H1 (cell line): ENCODE results near the gene GPT2. TPM values are rescaled to one million over a fixed set of nuclear protein-coding genes. Genes with fewer than 3 reads are reported as not detected.

Source experiments
- CTCF ChIA-PET: fragments of 300-600 bp; sonication (Branson Sonifier 250); formaldehyde crosslinking; loops from one replicate; lab custom pipeline; 2021; ENCODE audit not compliant: partially characterized antibody; lab: Charles Lee
- POLR2A ChIA-PET: fragments of 300-600 bp; sonication (Branson Sonifier 250); formaldehyde crosslinking; loops from one replicate; lab custom pipeline; 2021; ENCODE audit warnings: inconsistent platforms; ENCODE audit not compliant: partially characterized antibody; lab: Charles Lee
- DNase-seq, 2 experiments: peaks; one replicate each; pipeline versions ENCODE4 v3.0.0 to v3.0.0-alpha.2; 2010 to 2022; ENCODE audit warnings: low spot score in 2 of 2, low read depth in 1 of 2, mixed read lengths in 1 of 2
- FAIRE-seq: peaks from 2 replicates; lab custom pipeline; 2011; peaks lifted over from hg19 to GRCh38; lab: Jason Lieb, UNC
- H2AFZ ChIP-seq: 2 replicates; pipeline ENCODE4 v1.8.1; 2012; ENCODE audit warnings: low read length, inconsistent platforms
- H2AK5ac ChIP-seq: 2 replicates; pipeline ENCODE4 v1.6.1; 2013; ENCODE audit warnings: low read depth, low read length
- H2BK120ac ChIP-seq: replicated peaks from 2 replicates; pipeline ENCODE3; 2013; ENCODE audit warnings: low read depth, low read length, inconsistent platforms
- H2BK12ac ChIP-seq: 2 replicates; pipeline ENCODE4 v1.6.1; 2013; ENCODE audit warnings: low read depth, low read length
- H2BK15ac ChIP-seq: 2 replicates; pipeline ENCODE4 v1.6.1; 2013; ENCODE audit warnings: low read length
- H2BK20ac ChIP-seq: 2 replicates; pipeline ENCODE4 v1.6.1; 2013; ENCODE audit warnings: low read length
- H2BK5ac ChIP-seq: 2 replicates; pipeline ENCODE4 v1.6.1; 2013; ENCODE audit warnings: low read depth, low read length
- H3K14ac ChIP-seq: 2 replicates; pipeline ENCODE4 v1.6.1; 2013; ENCODE audit warnings: inconsistent platforms; ENCODE audit not compliant: insufficient read length
- H3K18ac ChIP-seq: 2 replicates; pipeline ENCODE4 v1.6.1; 2013; ENCODE audit warnings: low read length; ENCODE audit errors: extremely low read depth
- H3K23ac ChIP-seq: 2 replicates; pipeline ENCODE4 v1.6.1; 2013; ENCODE audit warnings: inconsistent platforms; ENCODE audit not compliant: insufficient read length
- H3K23me2 ChIP-seq: 2 replicates; pipeline ENCODE4 v1.6.1; 2013; ENCODE audit warnings: low read depth, low read length
- H3K27ac ChIP-seq: 2 replicates; pipeline ENCODE4 v1.6.1; 2011; ENCODE audit warnings: low read depth, low read length, inconsistent platforms
- H3K27me3 ChIP-seq, 4 experiments: replicated peaks in 1 of 4; 1 replicate in 1 of 4; 2 replicates in 3 of 4; pipeline versions ENCODE4 v1.6.1 to v1.8.1; 2011 to 2013; ENCODE audit warnings: low read length in 3 of 4, mild to moderate bottlenecking in 3 of 4, inconsistent platforms in 2 of 4, mixed read lengths in 2 of 4, moderate library complexity in 1 of 4; ENCODE audit not compliant: control insufficient read depth in 3 of 4, insufficient read depth in 3 of 4; ENCODE audit errors: extremely low read depth in 1 of 4
- H3K36me3 ChIP-seq, 4 experiments: 2 replicates each; pipeline versions ENCODE4 v1.6.1 to v1.8.1; 2011 to 2013; ENCODE audit warnings: mild to moderate bottlenecking in 4 of 4, low read length in 3 of 4, moderate library complexity in 2 of 4, control low read depth in 1 of 4, inconsistent platforms in 1 of 4; ENCODE audit not compliant: insufficient read depth in 4 of 4, control insufficient read depth in 2 of 4
- H3K4ac ChIP-seq: replicated peaks from 2 replicates; pipeline ENCODE3; 2013; ENCODE audit warnings: low read length, low read depth, mixed read lengths, inconsistent platforms; ENCODE audit not compliant: insufficient read length
- H3K4me1 ChIP-seq, 4 experiments: replicated peaks in 1 of 4; 1 replicate in 1 of 4; 2 replicates in 3 of 4; pipeline versions ENCODE4 v1.6.1 to v1.8.1; 2011 to 2013; ENCODE audit warnings: low read length in 3 of 4, inconsistent platforms in 2 of 4, mixed read lengths in 1 of 4; ENCODE audit not compliant: insufficient read depth in 4 of 4, control insufficient read depth in 3 of 4
- H3K4me2 ChIP-seq, 2 experiments: 2 replicates each; pipeline versions ENCODE4 v1.6.1 to v1.8.1; 2011 to 2013; ENCODE audit warnings: low read depth in 2 of 2, low read length in 2 of 2, control low read depth in 1 of 2, inconsistent platforms in 1 of 2, mild to moderate bottlenecking in 1 of 2; ENCODE audit not compliant: insufficient read depth in 1 of 2
- H3K4me3 ChIP-seq, 4 experiments: fragments of 200-600, 300-600 bp in 1 of 4; sonication (generic), shearing (Covaris generic), sonication (Bioruptor Twin) in 1 of 4; 2 replicates each; pipeline versions ENCODE4 v1.5.1 to v1.8.1; 2011 to 2016; ENCODE audit warnings: low read length in 4 of 4, low read depth in 3 of 4, control low read depth in 2 of 4, inconsistent platforms in 2 of 4, mild to moderate bottlenecking in 2 of 4, mixed read lengths in 1 of 4, moderate library complexity in 1 of 4; ENCODE audit not compliant: insufficient read depth in 2 of 4; ENCODE audit errors: extremely low read depth in 1 of 4
- H3K56ac ChIP-seq: replicated peaks from 2 replicates; pipeline ENCODE3; 2013; ENCODE audit warnings: low read depth, mild to moderate bottlenecking, mixed read lengths, low read length, inconsistent platforms; ENCODE audit not compliant: insufficient read length
- H3K79me1 ChIP-seq: 2 replicates; pipeline ENCODE4 v1.6.1; 2013; ENCODE audit warnings: low read depth, low read length, control low read depth
- H3K79me2 ChIP-seq, 2 experiments: 2 replicates each; pipeline versions ENCODE4 v1.6.1 to v1.8.1; 2012 to 2013; ENCODE audit warnings: low read length in 2 of 2, mild to moderate bottlenecking in 2 of 2, inconsistent platforms in 1 of 2; ENCODE audit not compliant: insufficient read depth in 2 of 2, control insufficient read depth in 1 of 2
- H3K9ac ChIP-seq, 4 experiments: replicated peaks in 1 of 4; 1 replicate in 1 of 4; 2 replicates in 3 of 4; pipeline versions ENCODE4 v1.6.1 to v1.8.1; 2011 to 2013; ENCODE audit warnings: low read depth in 3 of 4, low read length in 3 of 4, control low read depth in 2 of 4, mild to moderate bottlenecking in 2 of 4, moderate library complexity in 2 of 4, inconsistent platforms in 1 of 4; ENCODE audit errors: extremely low read depth in 1 of 4
- H3K9me3 ChIP-seq, 2 experiments: 2 replicates each; pipeline versions ENCODE4 v1.6.1 to v1.8.1; 2012 to 2013; ENCODE audit warnings: mild to moderate bottlenecking in 2 of 2, moderate library complexity in 2 of 2, control low read depth in 1 of 2, inconsistent platforms in 1 of 2, low read depth in 1 of 2, low read length in 1 of 2, mixed read lengths in 1 of 2; ENCODE audit not compliant: insufficient read depth in 2 of 2
- H4K20me1 ChIP-seq, 2 experiments: replicated peaks in 1 of 2; 2 replicates each; pipeline versions ENCODE3 to v1.8.1; 2011 to 2013; ENCODE audit warnings: inconsistent platforms in 2 of 2, low read length in 2 of 2, mild to moderate bottlenecking in 1 of 2; ENCODE audit not compliant: insufficient read depth in 2 of 2, control insufficient read depth in 1 of 2
- H4K5ac ChIP-seq: 2 replicates; pipeline ENCODE4 v1.6.1; 2013; ENCODE audit warnings: low read length, low read depth, mixed read lengths, inconsistent platforms; ENCODE audit not compliant: insufficient read length
- H4K8ac ChIP-seq: 2 replicates; pipeline ENCODE4 v1.8.0; 2013; ENCODE audit warnings: mild to moderate bottlenecking, moderate library complexity, low read length, inconsistent platforms; ENCODE audit not compliant: insufficient read depth; ENCODE audit errors: extremely low read depth
- H4K91ac ChIP-seq: replicated peaks from 2 replicates; pipeline ENCODE3; 2013; ENCODE audit warnings: low read length, mixed read lengths, inconsistent platforms; ENCODE audit not compliant: insufficient read length
- CBX8 ChIP-seq: fragments of 300-800, 300-1000 bp; sonication (generic); IDR thresholded peaks from 2 replicates; pipeline ENCODE4 v1.7.1; 2016; ENCODE audit warnings: low read depth, low read length, borderline replicate concordance
- JUN ChIP-seq: IDR thresholded peaks from 2 replicates; pipeline ENCODE4 v1.6.1; 2011; ENCODE audit warnings: low read depth, mild to moderate bottlenecking, improper control_type of control experiment, low read length
- NRF1 ChIP-seq: IDR thresholded peaks from 2 replicates; pipeline ENCODE4 v1.6.1; 2011; ENCODE audit warnings: mild to moderate bottlenecking, low read depth, low read length, improper control_type of control experiment
- RBBP5 ChIP-seq: IDR thresholded peaks from 2 replicates; pipeline ENCODE4 v1.7.1; 2012; ENCODE audit warnings: low read depth, mild to moderate bottlenecking, inconsistent platforms, low read length, moderate library complexity, borderline replicate concordance
- RFX5 ChIP-seq: IDR thresholded peaks from 2 replicates; pipeline ENCODE4 v1.6.1; 2011; ENCODE audit warnings: low read depth, low read length, improper control_type of control experiment, borderline replicate concordance
- RNF2 ChIP-seq: fragments of 200-900, 300-1000 bp; sonication (generic); IDR thresholded peaks from 2 replicates; pipeline ENCODE4 v1.7.1; 2016; ENCODE audit warnings: borderline replicate concordance, low read depth, mild to moderate bottlenecking, antibody characterized with exemption, low read length; ENCODE audit not compliant: poor library complexity, severe bottlenecking; ENCODE audit errors: missing control alignments
- WGBS, 2 experiments: shearing (Covaris generic) in 1 of 2; methylation state at CpG; one replicate each; pipeline versions ENCODE4 v1.1.6 to v1.1.7; 2013 to 2015; ENCODE audit warnings: low lambda C conversion rate in 2 of 2, mixed read lengths in 2 of 2, inconsistent platforms in 1 of 2, low coverage in 1 of 2, missing lambda C conversion rate in 1 of 2; ENCODE audit not compliant: insufficient replicate concordance in 2 of 2, insufficient coverage in 1 of 2, insufficient read length in 1 of 2; ENCODE audit errors: extremely low coverage in 1 of 2, missing lambda C conversion rate in 1 of 2; 5-methylcytosine and 5-hydroxymethylcytosine counted together
- polyA plus RNA-seq, 7 experiments: library from polyadenylated mRNA; depleted of rRNA in 3 of 7; stranded (reverse) in 5 of 7; unstranded in 2 of 7; fragments of >200 nt in 5 of 7; fragments of 200-250 nt in 2 of 7; gene quantifications; 1 replicate in 5 of 7; 2 replicates in 1 of 7; 4 replicates in 1 of 7; pipeline versions ENCODE4 v1.2.1 to v1.2.3, GENCODE V29; 2011 to 2013; ENCODE audit warnings: missing spikeins in 2 of 7, mixed read lengths in 2 of 7
- total RNA-seq: library from RNA; stranded (reverse); fragmentation: NEBNext Ultra II Directional; extraction: Animal tissue kit (Norgen Biotek cat#: 25700); gene quantifications from 2 replicates; pipeline ENCODE4 v1.2.1, GENCODE V29; 2021

The GPT2 gene
- total and polyA plus RNA-seq, 2 of the 8 experiments (the other 6 are each of a cell fraction or from before 2014, with no cell fraction given), result 71.6 to 94.1 TPM

DNA sequence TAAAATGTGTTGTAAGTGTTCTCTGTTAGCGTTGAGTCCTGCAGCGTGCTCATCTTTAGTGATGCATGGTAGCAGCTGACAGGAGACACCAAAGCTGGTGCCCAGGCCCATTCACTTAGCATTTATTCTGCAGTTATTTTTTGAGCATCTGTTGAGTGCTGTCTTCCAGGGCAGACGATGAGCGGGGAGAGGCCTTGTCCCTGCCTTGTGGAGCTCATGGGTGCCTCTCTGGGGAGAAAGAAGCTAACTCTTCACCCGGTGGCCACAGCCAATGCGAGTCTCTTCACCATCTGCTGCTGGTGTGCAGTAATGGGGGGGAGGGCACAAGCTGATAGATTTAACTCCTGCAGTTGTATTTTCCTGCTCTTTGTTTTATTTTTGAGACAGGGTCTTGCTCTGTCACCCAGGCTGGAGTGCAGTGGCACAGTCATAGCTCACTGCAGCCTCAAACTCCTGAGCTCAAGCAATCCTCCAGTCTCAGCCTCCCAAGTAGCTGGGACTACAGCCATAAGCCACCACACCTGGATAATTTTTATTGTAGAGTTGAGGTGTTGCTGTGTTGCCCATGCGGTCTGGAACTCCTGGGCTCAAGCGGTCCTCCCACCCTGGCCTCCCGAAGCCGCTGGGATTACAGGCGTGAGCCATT, 30.5 kb downstream of the GPT2 start:
- H3K23me2 ChIP-seq, result peaks cover 8% of the 10 kb centered on the region; the same call in 1 of the 2 replicates
- H3K23ac ChIP-seq, result no peak overlapping the region
- no peaks in the 10 kb centered on the region for H3K4me1 ChIP-seq
- no peak overlapping the region for H3K18ac ChIP-seq
- no peaks in the 10 kb centered on the region for H3K9me3 ChIP-seq
- 92% methylated on average over 11 of the region's 11 CpGs; no CpG with 5 or more reads in 1 of the 2 experiments for WGBS, 2 experiments
- no peak overlapping the region for H2AFZ ChIP-seq
- no peaks in the 10 kb centered on the region for H3K79me2 ChIP-seq
- ChIA-PET CTCF (interaction anchor here (0.8 to 3.6 kb wide), 6 partner anchors 8 to 60 kb away, joined by 3 to 13 read pairs (median 3); no protein-coding TSS in a partner anchor), POLR2A (interaction anchor here (0.6 to 22.7 kb wide), 7 partner anchors 8 to 221 kb away, joined by 3 to 580 read pairs (median 5); partner anchors contain the start of gene GPT2)
- H4K91ac ChIP-seq, result no peak overlapping the region
- no peak overlapping the region for H3K56ac ChIP-seq
- H2BK15ac ChIP-seq, result no peak overlapping the region
- H3K27ac ChIP-seq, result no peak overlapping the region
- no peak overlapping the region for H3K9ac ChIP-seq
- H4K20me1 ChIP-seq, result peaks cover 7 to 11% of the 10 kb centered on the region in 2 experiments
- H3K4me2 ChIP-seq, result no peak overlapping the region
- DNase-seq, result no peak
- H3K36me3 ChIP-seq, result peaks cover 38 to 94% (median 83%) of the 10 kb centered on the region in 4 experiments
- H4K8ac ChIP-seq, result no peak overlapping the region
- H2AK5ac ChIP-seq, result no peak overlapping the region
- H2BK120ac ChIP-seq, result no peak overlapping the region
- no peak overlapping the region for H4K5ac ChIP-seq
- no peak overlapping the region for H2BK5ac ChIP-seq
- no peak overlapping the region for H2BK12ac ChIP-seq
- H3K79me1 ChIP-seq, result peaks cover 2% of the 10 kb centered on the region
- TF ChIP-seq NRF1 (no peak), RNF2 (no peak), CBX8 (no peak), RBBP5 (no peak), RFX5 (no peak), JUN (no peak)
- TF ChIP-seq, all 59 proteins: peak for 0
- H3K4me3 ChIP-seq, result no peak overlapping the region
- H2BK20ac ChIP-seq, result no peak overlapping the region
- no peak for FAIRE-seq
- no peaks in the 10 kb centered on the region for H3K27me3 ChIP-seq
- no peak overlapping the region for H3K4ac ChIP-seq
- H3K14ac ChIP-seq, result no peak overlapping the region
